H1 (cell line): Measurements from ENCODE around the gene SMAD6. TPM values are rescaled to one million over a fixed set of nuclear protein-coding genes. Genes with fewer than 3 reads are reported as not detected.

Experiments
- CTCF ChIA-PET: fragments of 300-600 bp; sonication (Branson Sonifier 250); formaldehyde crosslinking; loops from one replicate; lab custom pipeline; 2021; ENCODE audit not compliant: partially characterized antibody; lab: Charles Lee
- POLR2A ChIA-PET: fragments of 300-600 bp; sonication (Branson Sonifier 250); formaldehyde crosslinking; loops from one replicate; lab custom pipeline; 2021; ENCODE audit warnings: inconsistent platforms; ENCODE audit not compliant: partially characterized antibody; lab: Charles Lee
- DNase-seq, 2 experiments: peaks; one replicate each; pipeline versions ENCODE4 v3.0.0 to v3.0.0-alpha.2; 2010 to 2022; ENCODE audit warnings: low spot score in 2 of 2, low read depth in 1 of 2, mixed read lengths in 1 of 2
- FAIRE-seq: peaks from 2 replicates; lab custom pipeline; 2011; peaks lifted over from hg19 to GRCh38; lab: Jason Lieb, UNC
- H2AFZ ChIP-seq: 2 replicates; pipeline ENCODE4 v1.8.1; 2012; ENCODE audit warnings: low read length, inconsistent platforms
- H2AK5ac ChIP-seq: 2 replicates; pipeline ENCODE4 v1.6.1; 2013; ENCODE audit warnings: low read depth, low read length
- H2BK120ac ChIP-seq: replicated peaks from 2 replicates; pipeline ENCODE3; 2013; ENCODE audit warnings: low read depth, low read length, inconsistent platforms
- H2BK12ac ChIP-seq: 2 replicates; pipeline ENCODE4 v1.6.1; 2013; ENCODE audit warnings: low read depth, low read length
- H2BK15ac ChIP-seq: 2 replicates; pipeline ENCODE4 v1.6.1; 2013; ENCODE audit warnings: low read length
- H2BK20ac ChIP-seq: 2 replicates; pipeline ENCODE4 v1.6.1; 2013; ENCODE audit warnings: low read length
- H2BK5ac ChIP-seq: 2 replicates; pipeline ENCODE4 v1.6.1; 2013; ENCODE audit warnings: low read depth, low read length
- H3K14ac ChIP-seq: 2 replicates; pipeline ENCODE4 v1.6.1; 2013; ENCODE audit warnings: inconsistent platforms; ENCODE audit not compliant: insufficient read length
- H3K18ac ChIP-seq: 2 replicates; pipeline ENCODE4 v1.6.1; 2013; ENCODE audit warnings: low read length; ENCODE audit errors: extremely low read depth
- H3K23ac ChIP-seq: 2 replicates; pipeline ENCODE4 v1.6.1; 2013; ENCODE audit warnings: inconsistent platforms; ENCODE audit not compliant: insufficient read length
- H3K23me2 ChIP-seq: 2 replicates; pipeline ENCODE4 v1.6.1; 2013; ENCODE audit warnings: low read depth, low read length
- H3K27ac ChIP-seq: 2 replicates; pipeline ENCODE4 v1.6.1; 2011; ENCODE audit warnings: low read depth, low read length, inconsistent platforms
- H3K27me3 ChIP-seq, 4 experiments: replicated peaks in 1 of 4; 1 replicate in 1 of 4; 2 replicates in 3 of 4; pipeline versions ENCODE4 v1.6.1 to v1.8.1; 2011 to 2013; ENCODE audit warnings: low read length in 3 of 4, mild to moderate bottlenecking in 3 of 4, inconsistent platforms in 2 of 4, mixed read lengths in 2 of 4, moderate library complexity in 1 of 4; ENCODE audit not compliant: control insufficient read depth in 3 of 4, insufficient read depth in 3 of 4; ENCODE audit errors: extremely low read depth in 1 of 4
- H3K36me3 ChIP-seq, 4 experiments: 2 replicates each; pipeline versions ENCODE4 v1.6.1 to v1.8.1; 2011 to 2013; ENCODE audit warnings: mild to moderate bottlenecking in 4 of 4, low read length in 3 of 4, moderate library complexity in 2 of 4, control low read depth in 1 of 4, inconsistent platforms in 1 of 4; ENCODE audit not compliant: insufficient read depth in 4 of 4, control insufficient read depth in 2 of 4
- H3K4ac ChIP-seq: replicated peaks from 2 replicates; pipeline ENCODE3; 2013; ENCODE audit warnings: low read length, low read depth, mixed read lengths, inconsistent platforms; ENCODE audit not compliant: insufficient read length
- H3K4me1 ChIP-seq, 4 experiments: replicated peaks in 1 of 4; 1 replicate in 1 of 4; 2 replicates in 3 of 4; pipeline versions ENCODE4 v1.6.1 to v1.8.1; 2011 to 2013; ENCODE audit warnings: low read length in 3 of 4, inconsistent platforms in 2 of 4, mixed read lengths in 1 of 4; ENCODE audit not compliant: insufficient read depth in 4 of 4, control insufficient read depth in 3 of 4
- H3K4me2 ChIP-seq, 2 experiments: 2 replicates each; pipeline versions ENCODE4 v1.6.1 to v1.8.1; 2011 to 2013; ENCODE audit warnings: low read depth in 2 of 2, low read length in 2 of 2, control low read depth in 1 of 2, inconsistent platforms in 1 of 2, mild to moderate bottlenecking in 1 of 2; ENCODE audit not compliant: insufficient read depth in 1 of 2
- H3K4me3 ChIP-seq, 4 experiments: fragments of 200-600, 300-600 bp in 1 of 4; sonication (generic), shearing (Covaris generic), sonication (Bioruptor Twin) in 1 of 4; 2 replicates each; pipeline versions ENCODE4 v1.5.1 to v1.8.1; 2011 to 2016; ENCODE audit warnings: low read length in 4 of 4, low read depth in 3 of 4, control low read depth in 2 of 4, inconsistent platforms in 2 of 4, mild to moderate bottlenecking in 2 of 4, mixed read lengths in 1 of 4, moderate library complexity in 1 of 4; ENCODE audit not compliant: insufficient read depth in 2 of 4; ENCODE audit errors: extremely low read depth in 1 of 4
- H3K56ac ChIP-seq: replicated peaks from 2 replicates; pipeline ENCODE3; 2013; ENCODE audit warnings: low read depth, mild to moderate bottlenecking, mixed read lengths, low read length, inconsistent platforms; ENCODE audit not compliant: insufficient read length
- H3K79me1 ChIP-seq: 2 replicates; pipeline ENCODE4 v1.6.1; 2013; ENCODE audit warnings: low read depth, low read length, control low read depth
- H3K79me2 ChIP-seq, 2 experiments: 2 replicates each; pipeline versions ENCODE4 v1.6.1 to v1.8.1; 2012 to 2013; ENCODE audit warnings: low read length in 2 of 2, mild to moderate bottlenecking in 2 of 2, inconsistent platforms in 1 of 2; ENCODE audit not compliant: insufficient read depth in 2 of 2, control insufficient read depth in 1 of 2
- H3K9ac ChIP-seq, 4 experiments: replicated peaks in 1 of 4; 1 replicate in 1 of 4; 2 replicates in 3 of 4; pipeline versions ENCODE4 v1.6.1 to v1.8.1; 2011 to 2013; ENCODE audit warnings: low read depth in 3 of 4, low read length in 3 of 4, control low read depth in 2 of 4, mild to moderate bottlenecking in 2 of 4, moderate library complexity in 2 of 4, inconsistent platforms in 1 of 4; ENCODE audit errors: extremely low read depth in 1 of 4
- H3K9me3 ChIP-seq, 2 experiments: 2 replicates each; pipeline versions ENCODE4 v1.6.1 to v1.8.1; 2012 to 2013; ENCODE audit warnings: mild to moderate bottlenecking in 2 of 2, moderate library complexity in 2 of 2, control low read depth in 1 of 2, inconsistent platforms in 1 of 2, low read depth in 1 of 2, low read length in 1 of 2, mixed read lengths in 1 of 2; ENCODE audit not compliant: insufficient read depth in 2 of 2
- H4K20me1 ChIP-seq, 2 experiments: replicated peaks in 1 of 2; 2 replicates each; pipeline versions ENCODE3 to v1.8.1; 2011 to 2013; ENCODE audit warnings: inconsistent platforms in 2 of 2, low read length in 2 of 2, mild to moderate bottlenecking in 1 of 2; ENCODE audit not compliant: insufficient read depth in 2 of 2, control insufficient read depth in 1 of 2
- H4K5ac ChIP-seq: 2 replicates; pipeline ENCODE4 v1.6.1; 2013; ENCODE audit warnings: low read length, low read depth, mixed read lengths, inconsistent platforms; ENCODE audit not compliant: insufficient read length
- H4K8ac ChIP-seq: 2 replicates; pipeline ENCODE4 v1.8.0; 2013; ENCODE audit warnings: mild to moderate bottlenecking, moderate library complexity, low read length, inconsistent platforms; ENCODE audit not compliant: insufficient read depth; ENCODE audit errors: extremely low read depth
- H4K91ac ChIP-seq: replicated peaks from 2 replicates; pipeline ENCODE3; 2013; ENCODE audit warnings: low read length, mixed read lengths, inconsistent platforms; ENCODE audit not compliant: insufficient read length
- CBX5 ChIP-seq: fragments of 300-800, 300-1000 bp; sonication (generic); IDR thresholded peaks from 2 replicates; pipeline ENCODE4 v1.7.1; 2016; ENCODE audit warnings: antibody characterized with exemption, low read length, low read depth
- CREB1 ChIP-seq: IDR thresholded peaks from 2 replicates; pipeline ENCODE4 v1.6.1; 2012; ENCODE audit warnings: inconsistent platforms
- E2F6 ChIP-seq: IDR thresholded peaks from 2 replicates; pipeline ENCODE4 v1.6.1; 2012; ENCODE audit warnings: inconsistent platforms
- FOSL1 ChIP-seq: IDR thresholded peaks from 2 replicates; pipeline ENCODE4 v1.6.1; 2011; ENCODE audit warnings: mild to moderate bottlenecking, low read depth, low read length, moderate library complexity; ENCODE audit not compliant: insufficient read depth
- GABPA ChIP-seq: IDR thresholded peaks from 2 replicates; pipeline ENCODE4 v1.6.1; 2011; ENCODE audit warnings: mild to moderate bottlenecking, low read length, moderate library complexity, borderline replicate concordance; ENCODE audit not compliant: insufficient read depth
- MAX ChIP-seq: IDR thresholded peaks from 2 replicates; pipeline ENCODE4 v1.6.1; 2012; ENCODE audit warnings: inconsistent platforms
- NRF1 ChIP-seq: IDR thresholded peaks from 2 replicates; pipeline ENCODE4 v1.6.1; 2011; ENCODE audit warnings: mild to moderate bottlenecking, low read depth, low read length, improper control_type of control experiment
- RNF2 ChIP-seq: fragments of 200-900, 300-1000 bp; sonication (generic); IDR thresholded peaks from 2 replicates; pipeline ENCODE4 v1.7.1; 2016; ENCODE audit warnings: borderline replicate concordance, low read depth, mild to moderate bottlenecking, antibody characterized with exemption, low read length; ENCODE audit not compliant: poor library complexity, severe bottlenecking; ENCODE audit errors: missing control alignments
- SP1 ChIP-seq: IDR thresholded peaks from 2 replicates; pipeline ENCODE4 v1.6.1; 2011; ENCODE audit warnings: low read depth, low read length
- SRF ChIP-seq: IDR thresholded peaks from 2 replicates; pipeline ENCODE4 v1.6.1; 2011; ENCODE audit warnings: mild to moderate bottlenecking, low read depth, low read length, moderate library complexity
- TBP ChIP-seq: IDR thresholded peaks from 2 replicates; pipeline ENCODE4 v1.6.1; 2011; ENCODE audit warnings: low read depth, low read length, improper control_type of control experiment
- YY1 ChIP-seq: IDR thresholded peaks from 2 replicates; pipeline ENCODE4 v1.6.1; 2011; ENCODE audit warnings: low read depth, mild to moderate bottlenecking, low read length
- WGBS, 2 experiments: shearing (Covaris generic) in 1 of 2; methylation state at CpG; one replicate each; pipeline versions ENCODE4 v1.1.6 to v1.1.7; 2013 to 2015; ENCODE audit warnings: low lambda C conversion rate in 2 of 2, mixed read lengths in 2 of 2, inconsistent platforms in 1 of 2, low coverage in 1 of 2, missing lambda C conversion rate in 1 of 2; ENCODE audit not compliant: insufficient replicate concordance in 2 of 2, insufficient coverage in 1 of 2, insufficient read length in 1 of 2; ENCODE audit errors: extremely low coverage in 1 of 2, missing lambda C conversion rate in 1 of 2; 5-methylcytosine and 5-hydroxymethylcytosine counted together
- polyA plus RNA-seq, 7 experiments: library from polyadenylated mRNA; depleted of rRNA in 3 of 7; stranded (reverse) in 5 of 7; unstranded in 2 of 7; fragments of >200 nt in 5 of 7; fragments of 200-250 nt in 2 of 7; gene quantifications; 1 replicate in 5 of 7; 2 replicates in 1 of 7; 4 replicates in 1 of 7; pipeline versions ENCODE4 v1.2.1 to v1.2.3, GENCODE V29; 2011 to 2013; ENCODE audit warnings: missing spikeins in 2 of 7, mixed read lengths in 2 of 7
- total RNA-seq: library from RNA; stranded (reverse); fragmentation: NEBNext Ultra II Directional; extraction: Animal tissue kit (Norgen Biotek cat#: 25700); gene quantifications from 2 replicates; pipeline ENCODE4 v1.2.1, GENCODE V29; 2021

SMAD6 gene
- total and polyA plus RNA-seq, 2 of the 8 experiments (the other 6 are each of a cell fraction or from before 2014, with no cell fraction given), result 1.8 to 7.0 TPM

DNA sequence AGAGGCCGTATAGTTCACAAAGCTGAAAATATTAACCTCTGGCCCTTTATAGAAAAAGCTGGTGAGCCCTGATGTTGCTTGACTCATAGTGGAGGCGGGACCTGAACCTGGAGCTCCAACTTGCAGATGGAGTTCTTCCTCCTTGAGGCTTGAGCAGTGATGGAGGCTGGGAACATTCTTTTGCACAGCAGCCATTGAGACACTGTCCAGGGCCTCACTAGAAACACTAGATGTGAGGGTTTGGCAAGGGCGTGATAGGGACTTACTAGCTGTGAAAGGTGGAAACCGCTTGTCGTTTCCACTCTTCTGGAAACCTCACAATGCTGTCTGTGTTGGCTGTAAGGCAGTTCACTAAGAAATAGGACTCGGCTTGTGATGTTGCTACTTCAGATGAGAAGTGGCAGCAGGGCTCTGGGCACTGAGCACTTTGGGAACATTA is 12.5 kb downstream of the SMAD6 start:
- Histone ChIP-seq H3K14ac (no peak overlapping the region), H2BK20ac (no peak overlapping the region), H3K27ac (no peak overlapping the region), H3K79me1 (no peaks in the 10 kb centered on the region; the same call in 1 of the 2 replicates), H3K23me2 (no peaks in the 10 kb centered on the region), H3K9ac (no peak overlapping the region), H3K79me2 (no peaks in the 10 kb centered on the region), H3K23ac (no peak overlapping the region), H2AK5ac (no peak overlapping the region), H2BK12ac (no peak overlapping the region), H3K18ac (no peak overlapping the region), H2BK120ac (no peak overlapping the region), H4K91ac (no peak overlapping the region), H2BK15ac (no peak overlapping the region), H3K56ac (no peak overlapping the region), H4K5ac (no peak overlapping the region), H3K36me3 (peaks cover 0 to 11% (median 0%) of the 10 kb centered on the region in 4 experiments; a peak in 3 of 8 replicates), H4K8ac (no peak overlapping the region), H2AFZ (no peak overlapping the region), H3K27me3 (no peaks in the 10 kb centered on the region), H4K20me1 (peaks cover 0 to 2% of the 10 kb centered on the region in 2 experiments), H3K4ac (no peak overlapping the region), H3K9me3 (no peaks in the 10 kb centered on the region), H3K4me2 (no peak overlapping the region), H2BK5ac (no peak overlapping the region), H3K4me1 (peaks cover 0 to 4% (median 2%) of the 10 kb centered on the region in 4 experiments; a peak in 4 of 7 replicates), H3K4me3 (no peak overlapping the region)
- POLR2A ChIA-PET, result interaction anchor here (0.6 kb wide), 1 partner anchor 30 kb away, joined by 3 read pairs; no protein-coding TSS in a partner anchor
- WGBS, 2 experiments, result 86% methylated on average over 6 of the region's 6 CpGs; no CpG with 5 or more reads in 1 of the 2 experiments
- DNase-seq (no peak), FAIRE-seq (no peak)
- CTCF ChIA-PET, result interaction anchor here (0.9 to 2.5 kb wide), 8 partner anchors 8 to 138 kb away, joined by 3 to 10 read pairs (median 4); partner anchors contain the start of gene SMAD6
- TF ChIP-seq TBP (no peak), SRF (no peak), SP1 (no peak), CREB1 (no peak), CBX5 (no peak), GABPA (no peak), NRF1 (no peak), RNF2 (no peak), FOSL1 (no peak), MAX (no peak), E2F6 (no peak), YY1 (no peak)
